ENCODE results near the gene BNC2. TPM values are rescaled to one million over a fixed set of nuclear protein-coding genes. Genes with fewer than 3 reads are reported as not detected.
"Not testable (repeated sequence)": the region's sequence is repeated elsewhere in the genome, so short reads cannot be mapped to it uniquely, and the experiment has no call there.

BNC2 gene
- total RNA-seq, 1 experiment from 2014 or later: 0.20 TPM

DNA sequence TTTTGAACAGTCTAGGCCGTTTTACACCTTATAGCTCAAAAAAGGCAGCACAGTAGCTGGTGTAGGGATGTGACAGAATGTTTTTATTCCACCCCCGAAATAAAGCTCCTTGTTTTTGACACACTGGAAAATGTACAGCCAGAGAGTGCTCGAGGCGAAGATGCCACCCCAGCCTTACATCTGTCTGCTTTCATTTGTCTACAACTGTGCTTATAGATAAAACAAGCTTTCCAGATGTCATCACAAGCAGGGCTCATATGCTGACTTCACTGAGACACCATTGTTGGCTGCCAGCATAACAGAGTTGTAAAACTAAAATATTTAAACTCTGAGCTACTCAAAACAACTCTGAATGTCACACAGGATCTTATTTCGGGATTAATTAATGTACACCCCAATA lies 386.3 kb downstream of the BNC2 start:
- H3K4me1 Mint-ChIP-seq (ENCODE audit: low read depth, unreplicated experiment): no peaks in the 10 kb centered on the region
- Histone ChIP-seq H3K36me3 (ENCODE audit: control insufficient read depth, insufficient read depth, low read length) (no peaks in the 10 kb centered on the region), H3K4me3 (ENCODE audit: low read depth, low read length) (no peak overlapping the region), H3K27me3 (replicated peaks; ENCODE audit: control insufficient read depth, insufficient read depth, low read length) (no peaks in the 10 kb centered on the region), H3K4me1 (no peaks in the 10 kb centered on the region), H3K9me3 (no peaks in the 10 kb centered on the region)
- DNase-seq: no peak
- BruUV-seq (replicated peaks): no TSS peak
- intact Hi-C loops (cut with micrococcal nuclease; ENCODE audit: unreplicated experiment): no loop called here
- H3K27ac Mint-ChIP-seq (ENCODE audit: unreplicated experiment): no peak overlapping the region
- no peaks in the 10 kb centered on the region for H3K9me3 Mint-ChIP-seq (ENCODE audit: unreplicated experiment)
- no peaks in the 10 kb centered on the region for H3K36me3 Mint-ChIP-seq (ENCODE audit: insufficient read depth, unreplicated experiment)
- ChIA-PET POLR2A (no interaction called here), CTCF (no interaction called here)
- H3K4me3 Mint-ChIP-seq (ENCODE audit: unreplicated experiment): no peak overlapping the region
- TF ChIP-seq, protein P1, sequence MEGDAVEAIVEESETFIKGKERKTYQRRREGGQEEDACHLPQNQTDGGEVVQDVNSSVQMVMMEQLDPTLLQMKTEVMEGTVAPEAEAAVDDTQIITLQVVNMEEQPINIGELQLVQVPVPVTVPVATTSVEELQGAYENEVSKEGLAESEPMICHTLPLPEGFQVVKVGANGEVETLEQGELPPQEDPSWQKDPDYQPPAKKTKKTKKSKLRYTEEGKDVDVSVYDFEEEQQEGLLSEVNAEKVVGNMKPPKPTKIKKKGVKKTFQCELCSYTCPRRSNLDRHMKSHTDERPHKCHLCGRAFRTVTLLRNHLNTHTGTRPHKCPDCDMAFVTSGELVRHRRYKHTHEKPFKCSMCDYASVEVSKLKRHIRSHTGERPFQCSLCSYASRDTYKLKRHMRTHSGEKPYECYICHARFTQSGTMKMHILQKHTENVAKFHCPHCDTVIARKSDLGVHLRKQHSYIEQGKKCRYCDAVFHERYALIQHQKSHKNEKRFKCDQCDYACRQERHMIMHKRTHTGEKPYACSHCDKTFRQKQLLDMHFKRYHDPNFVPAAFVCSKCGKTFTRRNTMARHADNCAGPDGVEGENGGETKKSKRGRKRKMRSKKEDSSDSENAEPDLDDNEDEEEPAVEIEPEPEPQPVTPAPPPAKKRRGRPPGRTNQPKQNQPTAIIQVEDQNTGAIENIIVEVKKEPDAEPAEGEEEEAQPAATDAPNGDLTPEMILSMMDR (IDR thresholded peaks at IDR 0.05; ENCODE audit: insufficient read depth in 1 of 2, low read depth in 1 of 2, low read length in 1 of 2, severe bottlenecking in 1 of 2, unreplicated experiment in 1 of 2): no peak
- no peaks in the 10 kb centered on the region for H3K27me3 Mint-ChIP-seq (ENCODE audit: insufficient read depth, unreplicated experiment)

DNA sequence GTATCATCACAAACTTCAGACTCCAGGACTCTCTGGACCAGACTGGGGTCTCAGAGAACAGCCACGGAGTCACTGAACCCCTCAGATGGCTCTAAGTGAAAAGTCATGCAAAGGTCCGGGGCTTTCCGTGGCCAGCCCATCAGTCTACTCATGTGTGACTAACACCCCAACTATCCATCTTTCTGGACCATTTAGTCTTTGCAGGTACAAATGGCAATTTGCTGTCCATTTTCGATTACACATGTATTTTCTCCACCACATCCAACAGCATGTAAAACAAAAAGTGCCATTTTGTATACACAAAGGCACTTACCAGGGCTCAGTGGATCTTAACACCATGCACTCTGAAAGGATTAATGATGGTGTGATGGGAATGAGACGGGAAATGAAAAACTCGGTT lies 387.7 kb downstream of the BNC2 start:
- no peak for DNase-seq
- Mint-ChIP-seq H3K4me3 (ENCODE audit: unreplicated experiment) (no peak overlapping the region), H3K36me3 (ENCODE audit: insufficient read depth, unreplicated experiment) (no peaks in the 10 kb centered on the region), H3K4me1 (ENCODE audit: low read depth, unreplicated experiment) (no peaks in the 10 kb centered on the region), H3K9me3 (ENCODE audit: unreplicated experiment) (no peaks in the 10 kb centered on the region), H3K27me3 (ENCODE audit: insufficient read depth, unreplicated experiment) (no peaks in the 10 kb centered on the region), H3K27ac (ENCODE audit: unreplicated experiment) (no peak overlapping the region)
- CTCF ChIA-PET: no interaction called here
- Histone ChIP-seq H3K9me3 (no peaks in the 10 kb centered on the region), H3K4me1 (no peaks in the 10 kb centered on the region), H3K27me3 (replicated peaks; ENCODE audit: control insufficient read depth, insufficient read depth, low read length) (no peaks in the 10 kb centered on the region), H3K4me3 (ENCODE audit: low read depth, low read length) (no peak overlapping the region), H3K36me3 (ENCODE audit: control insufficient read depth, insufficient read depth, low read length) (no peaks in the 10 kb centered on the region)
- TF ChIP-seq, protein P1 (IDR thresholded peaks at IDR 0.05; ENCODE audit: insufficient read depth in 1 of 2, low read depth in 1 of 2, low read length in 1 of 2, severe bottlenecking in 1 of 2, unreplicated experiment in 1 of 2): no peak
- intact Hi-C loops (cut with micrococcal nuclease; ENCODE audit: unreplicated experiment): no loop called here
- POLR2A ChIA-PET: no interaction called here
- BruUV-seq (replicated peaks): no TSS peak

DNA sequence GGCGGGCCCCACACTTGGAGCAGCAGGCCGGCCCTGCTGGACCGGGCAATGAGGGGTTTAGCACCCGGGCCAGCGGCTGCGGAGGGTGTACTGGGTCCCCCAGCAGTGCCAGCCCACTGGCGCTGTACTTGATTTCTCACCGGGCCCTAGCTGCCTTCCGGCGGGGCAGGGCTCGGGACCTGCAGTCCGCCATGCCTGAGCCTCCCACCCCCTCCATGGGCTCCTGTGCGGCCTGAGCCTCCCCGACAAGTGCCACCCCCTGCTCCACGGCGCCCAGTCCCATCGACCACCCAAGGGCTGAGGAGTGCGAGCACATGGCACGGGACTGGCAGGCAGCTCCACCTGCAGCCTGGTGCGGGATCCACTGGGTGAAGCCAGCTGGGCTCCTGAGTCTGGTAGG lies 389.9 kb downstream of the BNC2 start:
- BruUV-seq (replicated peaks); CTCF ChIA-PET; H3K27me3 ChIP-seq (replicated peaks; ENCODE audit: control insufficient read depth, insufficient read depth, low read length): not testable (repeated sequence)

DNA sequence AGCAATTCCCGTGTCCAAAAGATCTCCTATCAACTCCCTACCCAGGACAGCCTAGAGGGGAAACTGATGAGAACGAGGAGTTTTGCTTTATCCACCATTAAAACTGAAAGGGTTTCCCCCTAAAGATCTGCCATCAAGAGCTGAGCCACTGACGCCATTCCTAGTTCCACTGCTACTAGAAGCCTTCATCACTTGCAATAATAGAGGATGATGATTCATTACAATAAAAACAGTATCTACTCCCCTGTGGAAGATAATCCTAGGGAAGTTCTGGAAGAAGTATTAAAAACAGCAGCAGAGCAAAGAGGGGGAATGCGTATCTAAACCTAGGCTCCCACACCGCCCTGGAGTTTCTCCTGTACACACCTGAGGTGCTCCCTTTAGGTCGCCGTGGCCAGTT lies 394.5 kb downstream of the BNC2 start:
- H3K27me3 ChIP-seq (replicated peaks; ENCODE audit: control insufficient read depth, insufficient read depth, low read length): no peaks in the 10 kb centered on the region
- no peak overlapping the region for H3K4me3 ChIP-seq (ENCODE audit: low read depth, low read length)
- CTCF ChIA-PET: no interaction called here
- no TSS peak for BruUV-seq (replicated peaks)
- Mint-ChIP-seq H3K27me3 (ENCODE audit: insufficient read depth, unreplicated experiment) (peaks cover 4% of the 10 kb centered on the region), H3K9me3 (ENCODE audit: unreplicated experiment) (no peaks in the 10 kb centered on the region), H3K4me1 (ENCODE audit: low read depth, unreplicated experiment) (no peaks in the 10 kb centered on the region), H3K4me3 (ENCODE audit: unreplicated experiment) (no peak overlapping the region), H3K27ac (ENCODE audit: unreplicated experiment) (no peak overlapping the region), H3K36me3 (ENCODE audit: insufficient read depth, unreplicated experiment) (no peaks in the 10 kb centered on the region)
- H3K9me3 ChIP-seq: no peaks in the 10 kb centered on the region
- intact Hi-C loops (cut with micrococcal nuclease; ENCODE audit: unreplicated experiment): no loop called here
- no peaks in the 10 kb centered on the region for H3K36me3 ChIP-seq (ENCODE audit: control insufficient read depth, insufficient read depth, low read length)
- no peak for DNase-seq
- TF ChIP-seq, protein P1 (IDR thresholded peaks at IDR 0.05; ENCODE audit: insufficient read depth in 1 of 2, low read depth in 1 of 2, low read length in 1 of 2, severe bottlenecking in 1 of 2, unreplicated experiment in 1 of 2): no peak
- POLR2A ChIA-PET: no interaction called here
- no peaks in the 10 kb centered on the region for H3K4me1 ChIP-seq

More for the DNA sequence above, 389.9 kb downstream of the BNC2 start:
- H3K36me3 Mint-ChIP-seq (ENCODE audit: insufficient read depth, unreplicated experiment); H3K4me1 ChIP-seq; DNase-seq; POLR2A ChIA-PET; H3K4me3 Mint-ChIP-seq (ENCODE audit: unreplicated experiment); H3K4me1 Mint-ChIP-seq (ENCODE audit: low read depth, unreplicated experiment); intact Hi-C loops (cut with micrococcal nuclease; ENCODE audit: unreplicated experiment); H3K27ac Mint-ChIP-seq (ENCODE audit: unreplicated experiment); H3K9me3 ChIP-seq; H3K27me3 Mint-ChIP-seq (ENCODE audit: insufficient read depth, unreplicated experiment); H3K4me3 ChIP-seq (ENCODE audit: low read depth, low read length); H3K36me3 ChIP-seq (ENCODE audit: control insufficient read depth, insufficient read depth, low read length); H3K9me3 Mint-ChIP-seq (ENCODE audit: unreplicated experiment): not testable (repeated sequence)

Data from Caco-2 (cell line).